M059J (cell line): ENCODE measurements around the gene SLC23A1. TPM values are rescaled to one million over a fixed set of nuclear protein-coding genes. Genes with fewer than 3 reads are reported as not detected.

Experiments
- DNase-seq: peaks from one replicate; pipeline ENCODE4 v3.0.0-alpha.2; 2012; ENCODE audit warnings: low read depth
- total RNA-seq: library from RNA; depleted of rRNA; stranded (reverse); fragments of >200 nt; shearing (Covaris generic); gene quantifications from 2 replicates; pipeline ENCODE4 v1.2.3, GENCODE V29; 2014

The SLC23A1 gene
- total RNA-seq, 1 experiment from 2014 or later, result not detected

DNA sequence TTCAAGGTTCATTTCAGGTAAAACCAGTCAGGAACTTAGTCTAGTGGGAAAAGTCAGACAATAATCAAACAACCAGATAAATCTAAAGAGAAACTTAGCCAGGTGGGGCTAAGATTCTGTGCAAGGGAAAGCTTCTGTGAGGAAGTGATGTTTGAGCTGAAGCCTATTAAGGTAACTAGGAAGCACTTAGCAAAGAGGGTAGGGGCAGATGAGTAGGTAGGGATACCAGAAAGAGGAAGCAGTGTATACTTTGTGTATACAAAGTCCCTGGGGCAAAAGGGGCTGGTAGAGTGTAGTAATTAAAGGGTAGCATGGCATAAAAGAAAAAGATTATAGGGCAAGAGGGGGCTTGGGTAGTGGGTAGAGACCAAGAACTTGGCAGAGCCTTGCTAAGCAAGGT lies 24.4 kb upstream of the SLC23A1 start:
- no peak for DNase-seq

DNA sequence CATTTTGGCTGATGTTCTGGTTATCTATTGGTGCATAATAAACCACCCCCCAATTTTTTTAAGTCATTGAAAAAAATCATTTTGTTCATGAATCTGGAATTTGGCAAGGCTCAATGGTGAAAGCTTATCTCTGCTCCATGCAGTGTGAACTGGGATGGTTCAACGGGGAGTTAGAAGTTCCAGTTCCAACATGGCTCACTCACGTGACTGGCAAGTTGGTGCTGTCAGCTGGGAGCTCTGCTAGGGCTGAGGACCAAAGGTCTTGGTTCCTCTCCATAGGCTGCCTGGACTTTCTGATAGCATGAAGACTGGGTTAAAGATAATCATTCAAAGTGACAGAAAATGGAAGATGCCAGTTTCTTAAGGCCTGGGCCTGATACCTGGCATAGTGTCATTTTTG lies 23.9 kb upstream of the SLC23A1 start:
- DNase-seq, result no peak

DNA sequence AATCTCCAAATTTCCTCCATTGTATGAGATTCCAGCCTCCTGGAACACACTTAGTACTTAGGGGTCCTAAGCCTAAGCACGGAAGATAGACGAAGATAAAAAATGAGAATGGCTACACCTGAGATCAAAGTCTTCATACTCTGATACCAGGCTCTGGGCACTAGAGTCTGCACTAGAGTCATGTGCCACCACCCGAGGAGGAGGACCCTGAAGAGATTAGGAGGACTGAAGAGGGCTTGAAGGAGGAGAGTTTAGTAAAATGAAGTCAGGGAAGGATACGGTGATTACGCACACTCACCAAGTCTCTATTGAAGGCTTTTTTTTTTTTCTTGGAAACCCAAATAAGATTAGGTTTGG lies 21.4 kb upstream of the SLC23A1 start:
- no peak for DNase-seq

DNA sequence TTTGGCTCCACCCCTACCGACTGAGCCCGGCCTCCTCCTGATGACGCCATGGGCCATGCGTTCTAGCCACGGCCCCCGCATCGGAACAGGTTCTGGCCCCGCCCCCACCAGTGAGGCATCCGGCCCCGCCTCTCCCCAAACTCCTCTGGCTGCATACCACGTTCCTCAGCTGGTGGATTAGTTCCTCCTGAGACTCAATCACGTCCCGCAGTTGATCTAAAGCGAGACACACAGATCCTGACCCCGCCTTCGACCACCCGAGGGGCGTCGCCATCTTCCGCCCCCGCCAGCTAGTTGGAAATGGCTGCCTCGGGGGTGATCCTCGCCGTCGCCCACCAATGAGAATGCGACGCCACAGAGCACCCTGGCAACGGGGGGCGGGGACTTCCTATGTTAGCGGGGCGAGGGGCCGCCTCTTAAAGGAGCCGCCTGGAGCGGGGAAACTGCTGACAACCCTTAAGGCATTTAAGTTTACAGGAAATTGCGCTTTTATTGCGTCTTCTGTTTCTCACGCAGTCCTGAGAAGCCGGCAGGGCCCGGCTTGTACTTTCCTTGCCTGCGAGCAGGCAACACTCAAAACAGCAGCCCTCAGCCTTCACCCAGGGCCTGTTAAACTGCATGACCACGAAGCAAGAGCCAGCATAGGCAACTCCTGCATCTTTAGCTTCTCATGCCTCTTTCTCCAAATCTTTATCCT lies 20.8 kb upstream of the SLC23A1 start, which contains the start of gene SPATA24:
Gene SPATA24, minus strand, starts transcription at position 303 of the 697 bp plus-strand sequence. Its CDS starts 29 bp downstream, at position 274.
- DNase-seq, result peak; percentile 96

DNA sequence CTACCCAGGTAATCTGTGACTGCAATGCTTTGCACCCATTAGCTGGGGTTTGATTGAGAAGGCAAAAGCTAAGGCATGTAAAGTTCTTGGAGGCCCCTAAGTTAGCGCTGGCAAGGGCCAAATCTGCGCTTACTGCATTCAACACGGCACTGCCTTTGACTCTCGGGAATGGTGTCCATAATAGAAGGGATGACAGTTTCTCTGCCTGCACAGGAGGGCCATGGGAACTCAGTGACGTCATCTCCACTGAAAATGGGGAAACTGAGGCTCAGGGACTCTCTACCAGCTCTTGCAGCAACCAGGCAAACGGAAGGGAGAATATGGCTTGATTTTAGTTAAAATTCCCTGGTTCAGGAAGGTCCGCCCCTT lies 20.3 kb upstream of the SLC23A1 start:
- DNase-seq, result no peak

DNA sequence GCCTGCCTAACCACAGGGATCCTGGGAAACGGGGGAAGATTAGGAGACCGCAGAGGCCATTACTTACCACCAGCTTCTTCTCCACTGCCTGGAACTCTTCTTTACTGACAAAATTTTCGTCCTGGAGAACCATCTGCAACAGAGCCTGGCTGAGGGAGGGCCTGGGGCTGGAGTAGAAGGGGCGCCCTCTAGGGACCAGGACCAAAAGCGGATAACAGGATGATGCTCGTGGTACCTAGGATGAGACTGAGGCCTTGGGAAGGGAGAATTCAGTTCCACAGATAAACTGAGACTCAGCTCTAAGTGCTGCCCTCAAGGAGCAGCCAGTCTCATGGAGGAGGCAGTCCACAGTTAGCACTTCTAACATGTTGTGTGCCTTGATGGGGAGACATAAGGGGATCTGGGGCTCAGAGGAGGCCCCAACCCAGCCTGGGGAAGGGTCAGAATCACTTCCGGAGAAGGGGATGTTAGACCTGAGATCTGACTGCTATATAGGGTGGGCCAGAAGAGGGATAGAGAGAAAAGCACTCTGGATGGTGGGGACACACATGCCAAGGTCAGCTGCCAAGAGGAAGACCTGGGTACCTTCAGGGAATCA lies 19.6 kb upstream of the SLC23A1 start:
- no peak for DNase-seq

DNA sequence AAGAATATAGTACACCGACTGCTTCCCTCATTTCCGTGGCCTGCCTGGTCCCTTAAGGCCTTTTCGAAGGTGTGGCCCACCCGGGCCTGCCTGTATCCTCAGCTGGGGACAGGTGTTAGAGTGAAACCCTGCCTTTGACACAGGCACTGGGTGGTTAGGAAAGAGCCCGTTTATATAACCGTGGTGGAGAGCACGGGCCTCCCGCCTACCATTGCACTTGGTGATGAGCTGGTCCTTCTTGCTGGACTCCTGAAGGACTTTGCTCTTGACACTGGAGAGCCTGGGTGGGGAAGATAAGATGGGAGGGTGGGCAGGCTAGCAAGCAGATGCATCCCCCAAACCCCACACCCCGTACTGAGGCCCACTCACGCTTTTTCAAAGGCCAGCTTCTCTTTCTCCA lies 18.4 kb upstream of the SLC23A1 start:
- no peak for DNase-seq

DNA sequence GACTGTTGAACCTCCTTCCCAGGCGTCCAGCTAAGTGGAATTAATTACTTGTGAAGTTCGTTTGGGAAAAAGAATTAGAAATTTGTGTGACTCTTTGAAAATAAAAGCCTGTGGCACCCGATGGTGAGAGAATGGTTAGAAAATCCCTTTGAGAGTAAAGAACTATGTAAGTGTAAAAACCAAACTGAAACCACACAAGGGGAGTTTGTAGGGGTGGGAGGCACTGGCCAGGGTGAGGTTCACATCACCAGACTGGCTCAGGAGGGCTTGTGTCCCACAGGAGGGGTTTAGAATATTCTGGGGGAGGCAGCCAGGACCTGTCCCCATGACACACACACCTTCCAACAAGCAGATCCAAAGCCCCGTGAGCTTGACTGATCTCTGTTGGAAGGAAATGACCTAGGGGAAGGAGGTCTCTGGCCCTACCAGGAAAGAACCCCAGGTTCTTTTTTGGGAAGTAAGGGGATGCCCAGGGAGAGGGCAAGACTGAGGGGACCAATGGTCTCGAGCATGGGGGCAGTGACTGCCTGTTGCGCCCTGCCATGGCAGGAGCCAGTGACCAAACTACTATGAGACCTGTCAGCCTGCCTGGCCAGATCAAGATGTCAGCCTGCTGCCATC lies 16.5 kb upstream of the SLC23A1 start:
- no peak for DNase-seq

DNA sequence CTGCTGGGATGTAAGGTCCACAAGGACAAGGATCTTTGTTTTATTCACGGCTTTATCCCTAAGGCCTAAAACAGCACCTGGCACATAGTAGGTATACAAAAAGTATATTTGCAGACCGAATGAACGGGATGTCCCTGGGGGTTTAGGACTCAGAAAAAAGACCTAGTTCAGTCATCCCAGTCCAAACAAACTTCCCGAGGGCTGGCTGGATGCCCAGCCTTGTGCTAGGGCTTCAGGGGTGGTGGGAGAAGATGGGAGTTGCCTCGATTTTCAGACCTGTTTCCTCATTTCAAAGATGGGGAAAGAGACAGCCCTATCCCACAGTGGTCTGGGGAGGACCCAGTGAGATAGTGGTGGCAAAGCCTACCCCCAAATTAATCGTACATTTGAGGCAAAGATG lies 14.8 kb upstream of the SLC23A1 start:
- DNase-seq, result no peak

DNA sequence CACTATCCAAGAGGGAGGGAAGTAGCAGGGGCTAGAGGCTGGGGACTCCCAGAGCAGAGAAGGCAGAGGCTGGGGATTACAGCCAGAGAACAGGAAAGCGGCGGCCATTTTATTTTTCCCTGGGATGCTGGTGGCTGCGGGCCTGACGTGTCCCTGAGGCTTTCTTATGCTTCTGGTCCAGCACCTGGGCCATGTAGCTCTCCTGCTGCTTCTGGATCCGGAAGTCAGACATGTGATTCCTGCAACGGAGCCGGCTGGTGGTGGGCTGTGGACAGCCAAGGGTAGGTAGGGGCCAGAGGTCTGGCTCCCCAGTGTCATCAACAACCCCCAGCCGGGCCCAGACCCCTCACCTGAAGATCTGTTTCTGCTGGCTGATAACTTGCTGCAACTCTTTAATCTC lies 13.6 kb upstream of the SLC23A1 start:
- DNase-seq, result no peak

DNA sequence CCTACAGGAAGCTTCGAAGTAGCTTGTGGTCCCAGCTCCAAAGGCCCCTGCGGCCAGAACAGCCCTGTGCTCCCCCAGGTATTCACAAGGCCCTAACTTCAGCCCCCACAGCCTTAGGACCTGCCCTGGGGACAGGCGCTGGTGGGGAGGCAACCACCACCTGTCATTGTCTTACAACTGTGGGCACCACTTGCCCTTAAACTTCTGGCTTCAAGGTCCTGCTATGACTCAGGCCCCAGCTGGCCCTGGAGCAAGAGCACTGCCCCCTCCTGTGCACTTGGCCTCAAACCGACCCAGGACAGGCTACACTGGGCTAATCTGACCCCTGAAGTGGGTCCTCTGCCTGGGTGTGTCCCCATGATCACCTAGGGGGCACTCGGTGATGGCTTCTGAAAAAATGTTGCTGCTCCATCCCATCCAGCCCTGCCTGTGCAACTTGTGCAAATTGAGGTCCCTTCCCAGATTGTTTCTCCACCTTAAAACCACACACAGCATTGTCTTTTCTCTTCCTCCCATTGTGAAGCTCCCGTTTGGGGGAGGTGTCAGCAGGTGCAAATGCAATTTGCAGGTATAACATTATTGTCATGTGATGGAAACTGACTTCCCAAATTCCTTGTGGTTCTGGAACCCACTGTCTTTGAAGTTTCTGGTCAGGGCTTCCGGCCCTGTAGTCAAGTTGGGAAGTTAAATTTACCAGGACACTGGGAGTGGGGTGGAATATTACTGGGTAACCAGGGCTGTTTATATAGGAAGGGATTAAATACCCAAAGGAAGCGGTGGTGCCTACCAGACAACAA lies 12.9 kb upstream of the SLC23A1 start:
- peak; percentile 63 for DNase-seq

DNA sequence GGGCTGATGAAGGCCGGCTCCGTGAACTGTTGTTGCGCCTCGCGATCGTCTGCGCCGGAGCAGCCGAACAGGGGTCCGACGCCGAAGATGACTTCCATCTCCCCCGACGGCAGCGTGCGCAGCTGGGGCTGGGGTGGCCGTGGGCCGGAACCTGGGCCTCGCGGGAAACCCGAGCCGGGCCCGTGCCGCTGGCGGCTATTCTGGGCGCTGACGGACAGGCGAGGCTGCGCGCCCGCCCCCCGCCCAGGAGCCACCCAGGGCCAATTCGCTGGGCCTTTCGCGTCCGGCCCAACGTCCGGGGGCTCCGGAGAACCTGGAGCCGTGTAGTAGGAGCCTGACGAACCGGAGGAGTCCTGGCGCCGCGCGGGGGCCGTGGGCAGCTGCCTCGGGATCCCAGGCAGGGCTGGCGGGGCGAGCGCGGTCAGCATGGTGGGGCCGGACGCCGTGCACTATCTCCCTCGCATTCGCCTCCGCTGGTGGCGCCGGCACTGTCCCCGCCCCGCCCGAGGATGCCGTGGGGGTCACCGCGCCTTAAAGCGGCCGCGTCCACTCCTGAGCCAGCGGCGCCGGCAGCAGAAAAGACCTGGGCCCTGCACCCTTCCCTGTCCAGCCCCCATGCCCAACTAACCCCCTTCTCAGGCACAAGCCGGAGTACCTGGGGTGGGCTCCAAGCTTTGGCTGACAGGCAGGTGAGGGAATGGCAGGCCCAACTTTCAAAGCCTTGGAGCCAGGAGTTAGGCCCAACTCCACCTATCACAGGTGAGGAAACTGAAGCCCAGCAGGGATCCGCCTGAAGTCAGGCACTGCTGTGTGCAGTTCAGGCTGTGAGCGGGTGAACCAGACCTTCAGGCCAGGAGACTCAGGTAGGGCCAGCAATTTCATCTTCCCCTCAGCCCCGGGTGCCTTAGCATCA lies 11.8 kb upstream of the SLC23A1 start, which contains the start of gene PROB1:
Gene PROB1, minus strand, starts transcription at position 451 of the 913 bp plus-strand sequence. Its CDS starts 23 bp downstream, at position 428.
- no peak for DNase-seq

DNA sequence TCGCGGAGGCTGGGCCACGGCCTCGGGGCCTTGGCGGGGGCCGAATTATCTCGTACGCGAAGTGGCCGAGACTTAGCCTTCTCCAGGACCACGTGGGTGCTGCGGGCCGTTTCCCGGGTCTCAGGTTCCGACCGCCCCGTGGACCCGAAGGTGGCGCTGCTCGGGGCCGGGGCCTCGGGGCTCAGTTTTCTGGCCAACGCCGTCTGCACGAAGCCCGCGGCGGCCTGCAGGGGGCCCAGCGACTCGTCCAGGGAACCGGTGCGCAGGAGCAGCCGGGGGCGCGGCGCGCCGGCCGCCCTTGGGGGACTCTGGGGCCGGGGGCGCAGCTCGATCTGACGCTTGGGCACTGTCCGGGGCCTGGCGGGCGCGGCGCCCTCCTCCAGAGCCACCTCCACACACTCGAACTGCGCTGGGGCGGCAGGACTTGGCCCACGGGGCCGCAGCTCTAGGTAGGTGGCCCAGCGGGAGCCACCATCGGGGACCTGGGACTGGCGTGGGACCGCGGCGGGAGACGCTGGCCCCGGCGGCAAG lies 11.1 kb upstream of the SLC23A1 start:
- no peak for DNase-seq

DNA sequence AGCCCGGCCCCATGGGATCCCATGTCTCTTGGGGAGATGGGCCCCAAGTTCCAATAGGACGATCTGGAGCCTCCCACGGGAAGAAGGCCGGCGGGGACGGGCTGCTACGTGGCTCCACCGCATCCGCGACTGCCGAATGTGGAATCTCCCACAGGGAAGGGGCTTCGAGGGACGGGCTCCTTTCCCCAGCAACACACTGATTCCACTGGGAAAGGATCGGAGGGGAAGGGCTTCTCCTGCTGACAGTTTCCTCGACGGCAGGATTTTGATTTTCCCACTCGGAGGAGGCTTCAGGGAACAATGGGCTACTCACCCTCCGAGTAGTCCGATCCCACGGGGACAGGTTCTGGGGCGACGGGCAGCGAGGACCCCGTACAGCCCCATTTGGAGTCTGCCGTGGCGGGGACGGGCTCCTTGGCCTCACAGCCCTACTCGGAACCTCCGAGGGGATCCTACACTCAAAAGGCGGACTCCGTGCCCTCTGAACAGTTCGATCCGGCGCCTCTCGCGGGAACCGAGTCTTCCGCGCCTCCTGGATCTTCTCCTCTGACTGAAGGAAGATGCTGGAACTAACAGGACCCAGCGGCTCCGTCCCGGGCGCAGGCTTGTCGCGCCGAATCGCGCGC lies 10.5 kb upstream of the SLC23A1 start:
- DNase-seq, result no peak

DNA sequence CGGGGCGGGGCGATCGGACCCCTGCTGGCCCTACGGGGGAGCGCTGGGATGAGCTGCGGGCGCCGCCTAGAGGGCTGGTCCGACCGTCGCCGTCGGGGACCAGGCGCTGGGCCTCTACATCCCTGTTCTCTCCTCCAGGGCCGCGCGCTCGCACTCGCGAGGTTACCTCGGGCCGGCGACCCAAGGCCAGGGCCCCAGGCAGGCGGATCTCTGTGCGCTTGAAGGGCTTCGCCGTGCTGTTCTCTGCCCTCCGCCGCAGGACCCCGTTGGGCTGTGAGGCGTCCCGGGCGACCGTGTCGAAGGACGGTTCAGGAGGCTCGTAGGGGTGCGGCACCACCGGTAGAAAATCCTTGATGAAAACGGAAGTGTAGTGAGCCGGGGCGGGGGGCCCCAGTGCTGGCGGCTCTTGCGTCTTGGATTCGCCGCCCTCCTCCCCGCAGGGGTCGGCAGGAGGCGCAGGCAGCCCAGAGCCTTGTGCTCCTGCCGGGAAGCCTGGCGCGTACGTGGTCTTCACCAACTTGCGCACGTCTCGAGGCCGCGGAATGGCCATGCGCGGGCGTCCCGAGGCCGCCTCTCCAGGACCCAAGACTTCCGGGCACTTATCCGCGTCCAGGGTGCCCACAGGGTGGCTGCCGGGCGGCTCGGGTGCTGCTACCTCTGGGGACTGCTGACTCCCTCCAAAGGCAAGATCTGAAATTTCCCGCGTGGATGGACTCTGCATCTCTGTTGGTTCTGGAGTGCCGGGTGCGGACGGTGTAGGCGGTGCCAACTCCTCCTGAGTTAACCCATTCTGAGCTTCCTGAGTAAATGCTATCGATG lies 9.8 kb upstream of the SLC23A1 start:
- no peak for DNase-seq

DNA sequence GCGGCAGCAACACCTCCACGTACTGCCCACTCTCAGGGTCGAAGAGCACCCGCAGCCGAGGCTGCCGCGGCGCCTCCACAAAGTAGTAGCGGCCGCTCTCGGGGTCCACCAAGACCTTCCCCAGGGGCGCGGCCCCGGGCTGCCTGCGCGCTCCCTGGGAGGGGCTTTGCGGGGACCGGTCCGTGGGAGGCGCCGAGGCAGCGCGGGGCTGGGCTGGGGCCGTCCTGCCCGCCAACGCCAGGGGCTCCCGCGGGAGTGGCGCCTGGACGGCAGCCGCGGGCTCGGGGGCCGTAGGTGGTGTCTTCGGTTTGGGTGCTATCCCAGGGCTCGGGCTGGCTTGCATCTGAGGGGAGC lies 9.2 kb upstream of the SLC23A1 start:
- no peak for DNase-seq

DNA sequence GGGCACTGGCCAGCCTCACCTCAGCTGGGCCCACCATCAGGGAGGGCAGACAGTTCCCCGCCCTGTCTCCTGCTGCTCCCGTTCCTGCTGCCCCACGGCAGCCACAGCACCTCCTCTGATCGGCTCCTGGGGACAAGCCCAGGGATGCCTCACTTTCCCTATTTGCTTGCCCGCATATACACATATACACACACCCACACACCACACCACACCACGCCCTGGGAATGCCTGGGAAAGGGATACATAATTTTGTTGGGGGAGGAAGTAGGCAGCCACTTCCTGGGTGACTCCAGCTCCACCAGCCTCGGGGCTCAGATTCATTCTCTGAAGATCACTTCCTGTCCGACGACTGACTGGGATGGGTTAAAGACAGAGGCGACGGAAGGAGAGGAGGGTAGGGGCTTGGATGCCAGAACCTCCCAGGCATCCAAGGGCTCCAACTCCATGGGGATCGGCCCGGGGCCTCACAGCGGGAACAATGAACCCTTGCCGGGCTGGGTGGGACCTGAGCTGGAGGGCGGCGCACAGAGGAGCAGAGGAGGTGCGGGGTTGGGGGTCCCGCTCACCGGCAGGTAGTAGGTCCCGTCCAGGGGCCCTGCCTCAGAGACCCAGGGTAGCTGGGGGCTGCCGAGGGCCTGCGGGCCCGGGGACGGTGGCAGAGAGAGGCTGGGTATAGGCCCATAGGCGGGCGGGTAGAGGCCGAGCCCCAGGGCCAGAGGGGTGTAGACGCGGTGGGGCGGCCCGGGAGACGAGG lies 8.7 kb upstream of the SLC23A1 start:
- peak; percentile 57 for DNase-seq

DNA sequence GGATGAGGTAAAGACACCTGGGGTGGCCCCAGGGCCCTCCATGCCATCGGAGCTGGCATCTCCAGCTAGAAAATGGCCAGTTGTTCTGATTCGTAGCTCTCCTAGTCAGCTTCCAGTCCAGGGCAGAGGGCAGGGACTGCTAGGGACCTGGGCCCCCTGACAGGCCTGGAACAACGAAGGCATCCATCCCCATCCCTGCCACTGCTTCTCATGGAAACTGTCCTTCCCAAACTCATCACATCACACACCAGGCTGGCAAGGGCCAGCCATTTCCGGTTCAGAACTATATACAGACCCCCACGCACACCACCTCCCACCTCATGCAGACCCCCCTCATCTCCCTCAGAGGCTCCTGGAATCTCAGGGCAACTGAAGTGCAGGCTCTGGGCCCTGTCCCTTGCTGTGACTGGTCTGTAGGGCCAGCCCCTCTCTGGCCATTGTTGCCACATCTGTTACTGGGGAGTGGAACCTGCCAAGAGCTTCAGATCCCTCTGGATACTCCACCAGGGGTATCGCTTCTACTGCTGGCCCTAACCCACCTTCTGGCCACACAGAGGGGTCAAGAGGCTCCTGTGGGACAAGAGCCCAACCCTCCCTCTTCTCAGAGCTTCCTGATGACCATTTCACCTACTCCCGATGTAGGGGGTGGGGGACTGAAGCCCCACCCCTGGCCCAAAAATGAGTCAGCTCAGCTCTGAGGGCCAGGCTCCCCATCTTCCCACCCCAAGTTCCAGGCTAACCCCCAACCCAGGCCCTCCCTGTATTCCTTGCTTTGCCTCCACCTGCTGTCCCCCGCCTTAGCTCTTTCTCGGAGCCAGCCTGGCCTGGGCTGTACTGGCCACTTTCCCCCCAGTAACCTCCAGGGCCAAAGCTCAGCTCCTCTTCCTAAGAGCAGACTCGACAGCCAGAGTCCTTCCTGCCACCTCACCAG lies 7.8 kb upstream of the SLC23A1 start:
- DNase-seq, result no peak
